Immature natural killer cell (primary cell): ENCODE measurements around the gene ZDHHC19. TPM values are rescaled to one million over a fixed set of nuclear protein-coding genes. Genes with fewer than 3 reads are reported as not detected.

ENCODE experiments used
- DNase-seq, 3 donors: peaks; one replicate each; pipeline ENCODE4 v3.0.0; 2022; ENCODE audit warnings: mixed read lengths in 1 of 3
- H3K27ac Mint-ChIP-seq, 6 donors: one replicate each; pipeline ENCODE4 v1.8.0; 2020; ENCODE audit warnings: mixed read lengths in 6 of 6, mild to moderate bottlenecking in 5 of 6, inconsistent platforms in 4 of 6, moderate library complexity in 3 of 6
- H3K27me3 Mint-ChIP-seq, 3 donors: one replicate each; pipeline ENCODE4 v1.8.0; 2020 to 2021; ENCODE audit warnings: low read depth in 3 of 3, mild to moderate bottlenecking in 3 of 3, mixed read lengths in 3 of 3, moderate library complexity in 3 of 3, inconsistent platforms in 1 of 3
- H3K36me3 Mint-ChIP-seq, 3 donors: one replicate each; pipeline ENCODE4 v1.8.0; 2020; ENCODE audit warnings: mixed read lengths in 3 of 3, inconsistent platforms in 2 of 3, mild to moderate bottlenecking in 2 of 3
- H3K4me1 Mint-ChIP-seq, 2 donors: one replicate each; pipeline ENCODE4 v1.8.0; 2020; ENCODE audit warnings: inconsistent platforms in 2 of 2, mild to moderate bottlenecking in 2 of 2, mixed read lengths in 2 of 2, moderate library complexity in 1 of 2
- H3K4me3 Mint-ChIP-seq, 5 donors: one replicate each; pipeline ENCODE4 v1.8.0; 2020; ENCODE audit warnings: mild to moderate bottlenecking in 5 of 5, mixed read lengths in 5 of 5, inconsistent platforms in 3 of 5, moderate library complexity in 3 of 5
- H3K9me3 Mint-ChIP-seq, 6 donors: one replicate each; pipeline ENCODE4 v1.8.0; 2020; ENCODE audit warnings: mild to moderate bottlenecking in 6 of 6, mixed read lengths in 6 of 6, inconsistent platforms in 4 of 6, moderate library complexity in 3 of 6
- polyA plus RNA-seq, 3 donors: library from polyadenylated mRNA; unstranded; fragments of 300-500 nt; fragmentation: Illumina TruSeq; gene quantifications; one replicate each; pipeline ENCODE4 v1.2.3, GENCODE V29; 2021

Gene ZDHHC19
- polyA plus RNA-seq, 3 donors from 2014 or later, result not detected

DNA sequence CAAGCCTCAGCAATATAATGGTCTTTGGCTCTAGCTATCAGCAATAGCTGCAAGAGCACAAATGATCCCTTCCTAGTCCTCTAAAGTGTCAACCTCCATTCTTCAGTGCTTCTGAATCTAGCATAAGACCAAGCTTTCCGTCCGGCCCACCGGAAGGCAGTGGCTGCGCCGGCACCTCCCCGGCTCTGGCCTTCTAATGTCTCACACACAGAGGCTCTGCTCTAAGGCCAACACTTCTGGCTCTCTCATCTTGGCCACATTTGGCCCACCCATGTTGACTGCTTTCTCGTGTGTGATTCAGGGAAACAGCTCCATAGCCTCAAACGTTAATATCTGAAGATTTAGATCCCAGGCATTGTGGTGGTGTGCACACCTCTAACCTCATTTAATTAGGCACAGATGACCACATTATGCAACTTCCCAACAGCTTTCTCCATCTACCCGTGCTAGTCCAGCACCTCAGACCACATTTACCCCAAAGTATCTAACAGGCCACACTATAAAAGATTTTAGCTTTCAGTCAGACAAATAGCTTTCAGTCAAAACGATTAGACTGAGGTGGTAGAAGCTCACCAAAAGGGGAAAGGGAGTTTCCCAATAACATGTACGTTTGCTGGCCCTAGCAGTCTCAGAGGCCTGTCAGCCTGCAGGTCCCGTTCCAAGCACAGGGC, 24.4 kb upstream of the ZDHHC19 start:
- H3K27ac Mint-ChIP-seq, result peak overlapping the region in 5 of 6 donors; percentile 7 to 58 (median 23)
- H3K4me3 Mint-ChIP-seq, result no peak overlapping the region
- H3K27me3 Mint-ChIP-seq, result peaks cover 0 to 5% (median 0%) of the 10 kb centered on the region in 3 donors
- peaks cover 23 to 37% of the 10 kb centered on the region in 2 donors for H3K4me1 Mint-ChIP-seq
- DNase-seq, result no peak
- H3K9me3 Mint-ChIP-seq, result no peaks in the 10 kb centered on the region
- peaks cover 5 to 36% (median 23%) of the 10 kb centered on the region in 3 donors for H3K36me3 Mint-ChIP-seq

DNA sequence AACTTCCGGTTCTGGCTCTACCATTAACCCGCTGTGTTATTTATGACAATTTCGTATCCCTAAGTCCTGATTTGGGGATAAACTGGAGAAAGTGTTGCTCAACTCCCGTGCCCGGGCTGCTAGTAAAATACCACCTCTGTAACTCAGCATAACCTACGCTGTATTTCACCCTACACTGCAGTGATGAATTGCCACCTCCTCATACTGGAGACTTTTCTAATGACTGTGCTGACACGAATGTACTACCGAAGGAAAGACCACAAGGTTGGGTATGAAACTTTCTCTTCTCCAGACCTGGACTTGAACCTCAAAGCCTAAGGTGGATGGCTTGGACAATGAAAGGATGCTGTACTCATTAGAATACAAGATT, 21.7 kb upstream of the ZDHHC19 start:
- Mint-ChIP-seq H3K27ac (peak overlapping the region in 1 of 6 donors; percentile 14), H3K4me1 (peaks cover 23 to 34% of the 10 kb centered on the region in 2 donors), H3K4me3 (no peak overlapping the region), H3K36me3 (peaks cover 0 to 12% (median 5%) of the 10 kb centered on the region in 3 donors), H3K9me3 (no peaks in the 10 kb centered on the region), H3K27me3 (peaks cover under 1 to 5% (median 2%) of the 10 kb centered on the region in 3 donors)
- no peak for DNase-seq

DNA sequence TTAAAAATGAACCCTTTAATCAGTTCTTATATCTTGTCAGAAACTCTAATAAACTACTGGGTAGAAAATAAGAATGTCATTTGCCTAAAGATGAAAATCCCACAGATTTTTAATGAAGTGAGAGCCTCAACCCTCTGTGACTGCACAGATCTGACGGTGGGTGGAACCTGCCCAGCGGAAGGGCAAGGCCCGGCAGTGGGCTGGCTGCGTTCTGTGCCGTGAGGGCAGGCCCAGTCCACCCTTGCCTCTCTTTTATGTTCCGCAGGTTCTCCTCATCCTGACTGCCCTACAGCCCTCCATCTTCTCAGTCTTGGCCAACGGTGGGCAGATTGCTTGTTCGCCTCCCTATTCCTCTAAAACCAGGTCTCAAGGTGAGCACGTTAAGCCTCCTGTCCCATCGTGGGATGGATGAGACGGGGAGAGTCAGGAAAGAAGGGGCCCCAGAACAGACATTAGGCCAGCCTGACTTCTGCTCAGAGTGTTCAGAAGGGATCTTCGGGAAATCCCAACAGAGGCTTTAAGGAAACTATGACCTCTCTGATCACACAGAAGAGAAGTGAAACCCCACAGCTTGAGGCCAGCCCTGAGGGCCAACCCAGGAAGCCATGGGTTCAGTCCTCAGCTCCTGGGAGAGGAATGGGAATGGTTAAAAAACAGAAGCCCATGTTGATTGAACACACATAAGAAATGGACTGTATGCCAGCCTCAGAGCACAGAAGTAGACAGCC, 21.1 kb upstream of the ZDHHC19 start:
- Mint-ChIP-seq H3K27me3 (peaks cover 2 to 5% (median 4%) of the 10 kb centered on the region in 3 donors), H3K27ac (no peak overlapping the region), H3K9me3 (no peaks in the 10 kb centered on the region), H3K4me1 (peaks cover 20 to 28% of the 10 kb centered on the region in 2 donors), H3K36me3 (peaks cover 0 to 11% (median 5%) of the 10 kb centered on the region in 3 donors), H3K4me3 (no peak overlapping the region)
- no peak for DNase-seq

DNA sequence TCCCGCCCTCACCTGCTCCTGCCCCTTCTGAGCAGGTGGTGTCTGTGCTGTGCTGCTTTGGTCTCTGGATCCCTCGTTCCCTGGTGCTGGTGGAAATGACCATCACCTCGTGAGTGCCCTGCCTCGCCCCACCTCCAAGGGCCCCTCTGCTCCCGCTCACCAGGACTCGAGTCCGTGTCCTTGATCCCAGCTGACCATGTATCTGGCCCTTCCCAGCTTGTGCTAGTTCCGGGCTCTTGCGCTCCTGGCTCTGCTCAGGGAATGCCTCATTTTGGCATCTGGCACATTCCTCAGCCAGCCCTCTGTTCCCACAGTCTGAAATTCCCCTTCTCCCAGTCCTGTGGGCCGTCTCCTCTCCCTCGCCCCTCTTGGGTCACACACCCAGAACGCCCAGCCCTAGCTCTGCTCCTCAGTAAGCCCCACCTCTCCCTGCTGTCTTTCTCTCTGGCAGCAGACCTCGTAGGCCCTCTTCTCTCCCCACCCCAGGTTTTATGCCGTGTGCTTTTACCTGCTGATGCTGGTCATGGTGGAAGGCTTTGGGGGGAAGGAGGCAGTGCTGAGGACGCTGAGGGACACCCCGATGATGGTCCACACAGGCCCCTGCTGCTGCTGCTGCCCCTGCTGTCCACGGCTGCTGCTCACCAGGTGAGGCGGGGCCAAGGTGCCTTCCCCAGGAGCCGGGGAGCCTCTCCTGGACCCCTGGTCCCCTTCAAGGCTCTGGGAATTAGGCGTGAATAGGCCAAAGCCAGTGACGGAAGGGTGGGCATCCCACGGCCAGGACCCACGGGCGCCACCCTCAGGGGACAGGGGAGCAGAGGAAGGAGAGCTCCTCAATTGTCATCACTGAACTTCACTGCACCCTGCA, 16.7 kb upstream of the ZDHHC19 start:
- Mint-ChIP-seq H3K4me3 (no peak overlapping the region), H3K4me1 (no peaks in the 10 kb centered on the region), H3K27ac (peak overlapping the region in 1 of 6 donors; percentile 12)

DNA sequence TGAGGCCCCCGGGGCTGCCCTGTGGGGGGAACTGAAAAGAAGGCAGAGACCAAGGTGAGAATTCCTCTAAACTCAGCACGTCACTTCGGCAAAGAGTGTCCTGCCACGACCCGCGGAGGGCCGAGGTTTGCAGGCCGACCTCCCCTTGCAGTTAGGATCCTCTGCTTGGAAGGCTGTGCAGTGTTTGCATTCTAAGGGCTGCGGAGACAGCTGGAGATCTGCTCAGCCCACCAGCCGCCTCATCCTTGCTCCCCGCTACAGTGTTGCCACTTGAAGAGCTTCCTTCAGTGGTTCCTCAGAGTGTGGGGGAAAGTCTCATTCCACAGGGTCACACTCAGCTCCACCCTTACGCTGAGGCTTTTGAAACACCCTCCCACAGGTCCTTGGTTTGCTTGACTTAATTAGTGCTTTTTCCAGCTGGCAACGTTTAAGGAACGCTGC, 15.9 kb upstream of the ZDHHC19 start:
- no peak for DNase-seq
- H3K27me3 Mint-ChIP-seq, result peaks cover 2 to 6% (median 2%) of the 10 kb centered on the region in 3 donors
- H3K4me1 Mint-ChIP-seq, result no peaks in the 10 kb centered on the region
- no peaks in the 10 kb centered on the region for H3K36me3 Mint-ChIP-seq
- H3K27ac Mint-ChIP-seq, result no peak overlapping the region
- H3K4me3 Mint-ChIP-seq, result no peak overlapping the region
- no peaks in the 10 kb centered on the region for H3K9me3 Mint-ChIP-seq

More for the DNA sequence above, 16.7 kb upstream of the ZDHHC19 start:
- H3K27me3 Mint-ChIP-seq, result peaks cover 2 to 6% (median 2%) of the 10 kb centered on the region in 3 donors
- no peaks in the 10 kb centered on the region for H3K9me3 Mint-ChIP-seq
- DNase-seq, result no peak
- H3K36me3 Mint-ChIP-seq, result no peaks in the 10 kb centered on the region

DNA sequence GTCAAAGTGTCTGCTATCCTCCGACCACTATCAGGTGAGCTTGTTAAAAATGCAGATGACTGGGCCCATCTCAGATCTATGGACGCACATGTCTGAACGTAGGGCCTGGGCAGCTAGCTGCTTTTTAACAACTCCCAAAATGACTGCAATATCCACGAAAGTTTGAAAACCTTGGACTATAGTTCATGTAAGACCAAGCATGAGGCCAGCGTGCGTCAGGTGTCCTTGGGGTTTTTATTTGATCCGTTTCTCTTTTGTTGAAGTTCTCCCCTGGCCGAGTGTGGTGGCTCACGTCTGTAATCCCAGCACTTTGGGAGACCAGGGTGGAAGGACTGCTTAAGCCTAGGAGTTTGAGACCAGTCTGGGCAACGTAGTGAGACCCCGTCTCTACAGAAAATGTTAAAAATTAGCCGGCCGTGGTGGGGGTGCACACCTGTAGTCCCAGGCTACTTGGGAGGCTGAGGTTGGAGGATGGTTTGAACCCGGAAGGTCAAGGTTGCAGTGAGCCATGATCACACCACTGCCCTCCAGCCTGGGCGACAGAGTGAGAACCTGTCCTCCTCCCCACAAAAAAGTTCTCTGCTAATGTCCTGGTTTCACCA, 14.7 kb upstream of the ZDHHC19 start:
- H3K4me1 Mint-ChIP-seq, result no peaks in the 10 kb centered on the region
- H3K4me3 Mint-ChIP-seq, result no peak overlapping the region
- H3K9me3 Mint-ChIP-seq, result no peaks in the 10 kb centered on the region
- H3K27ac Mint-ChIP-seq, result no peak overlapping the region
- H3K27me3 Mint-ChIP-seq, result peaks cover 2 to 6% (median 2%) of the 10 kb centered on the region in 3 donors
- H3K36me3 Mint-ChIP-seq, result no peaks in the 10 kb centered on the region
- no peak for DNase-seq

DNA sequence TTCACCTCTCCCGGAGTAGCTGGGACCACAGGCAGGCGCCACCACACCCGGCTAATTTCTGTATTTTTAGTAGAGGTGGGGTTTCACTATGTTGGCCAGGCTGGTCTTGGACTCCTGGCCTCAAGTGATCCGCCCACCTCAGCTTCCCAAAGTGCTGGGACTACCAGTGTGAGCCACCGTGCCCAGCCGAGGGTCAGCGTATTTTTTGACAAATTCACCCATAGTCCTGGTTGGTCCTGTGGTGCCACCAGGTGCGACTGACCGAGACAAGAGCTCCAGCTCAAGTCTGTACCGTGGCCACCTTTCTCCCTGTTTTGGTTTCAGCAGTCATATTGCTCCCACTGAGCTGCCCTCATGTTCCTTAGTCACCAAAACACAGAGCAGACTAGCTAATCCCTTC, 13.9 kb upstream of the ZDHHC19 start:
- Mint-ChIP-seq H3K27ac (no peak overlapping the region), H3K27me3 (peaks cover 2 to 6% (median 2%) of the 10 kb centered on the region in 3 donors), H3K4me3 (no peak overlapping the region), H3K4me1 (peaks cover 0 to 3% of the 10 kb centered on the region in 2 donors), H3K9me3 (no peaks in the 10 kb centered on the region), H3K36me3 (no peaks in the 10 kb centered on the region)
- DNase-seq, result no peak

DNA sequence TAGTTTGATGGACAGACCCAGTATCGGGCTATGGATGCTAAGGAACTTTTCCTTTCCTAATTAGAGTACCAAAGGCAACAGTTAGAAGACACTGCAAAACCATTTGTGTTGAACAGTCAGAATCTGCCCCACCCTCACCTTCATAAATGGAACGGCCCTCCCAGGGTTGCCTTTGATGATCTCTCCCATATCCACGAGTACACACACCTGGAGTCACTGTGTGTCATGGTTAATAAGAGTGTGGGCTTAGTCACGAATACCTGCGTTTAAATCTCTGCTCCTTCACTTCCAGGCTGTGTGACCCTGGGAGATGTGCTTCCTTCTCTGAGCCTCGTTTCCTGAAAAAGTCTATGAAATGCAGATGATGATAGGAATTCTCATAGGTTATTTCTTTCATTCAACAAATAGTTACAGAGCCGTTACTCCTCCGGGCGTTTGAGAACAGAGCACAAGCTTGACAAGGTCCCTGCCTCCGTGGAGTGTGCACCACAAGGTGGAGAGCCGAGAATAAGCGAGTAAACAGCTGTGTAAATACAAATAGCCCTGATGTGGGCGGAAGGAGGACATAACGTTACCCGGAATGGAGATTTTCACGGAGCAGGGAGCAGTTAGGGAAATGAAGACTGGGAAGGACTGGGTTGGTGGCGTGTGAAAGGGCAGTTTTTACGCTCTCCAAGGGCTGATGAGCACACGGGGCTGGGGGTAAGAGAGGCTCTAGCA, 11.8 kb upstream of the ZDHHC19 start:
- no peaks in the 10 kb centered on the region for H3K36me3 Mint-ChIP-seq
- H3K27me3 Mint-ChIP-seq, result peaks cover 0 to 8% (median 8%) of the 10 kb centered on the region in 3 donors
- peaks cover 12 to 16% of the 10 kb centered on the region in 2 donors for H3K4me1 Mint-ChIP-seq
- H3K4me3 Mint-ChIP-seq, result no peak overlapping the region
- no peak for DNase-seq
- no peak overlapping the region for H3K27ac Mint-ChIP-seq
- H3K9me3 Mint-ChIP-seq, result no peaks in the 10 kb centered on the region

DNA sequence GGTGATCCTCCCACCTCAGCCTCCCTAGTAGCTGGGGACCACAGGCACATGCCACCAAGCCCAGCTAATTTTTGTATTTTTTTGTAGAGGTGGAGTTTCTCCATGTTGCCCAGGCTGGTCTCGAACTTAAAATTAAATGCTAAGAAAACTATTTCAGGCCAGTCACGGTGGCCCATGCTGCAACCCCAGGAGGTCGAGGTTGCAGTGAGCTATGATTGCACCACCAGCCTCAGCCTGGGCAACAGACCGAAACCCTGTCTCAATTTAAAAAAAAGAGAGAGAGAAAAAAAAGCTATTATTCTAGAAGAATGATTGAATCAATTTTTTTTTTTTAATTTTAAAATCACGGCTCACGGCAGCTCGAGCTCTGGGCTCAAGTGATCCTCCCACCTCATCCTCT, 9.8 kb upstream of the ZDHHC19 start:
- H3K4me1 Mint-ChIP-seq, result peaks cover 12 to 16% of the 10 kb centered on the region in 2 donors
- no peaks in the 10 kb centered on the region for H3K36me3 Mint-ChIP-seq
- H3K27me3 Mint-ChIP-seq, result peaks cover 0 to 8% (median 6%) of the 10 kb centered on the region in 3 donors
- H3K27ac Mint-ChIP-seq, result no peak overlapping the region
- no peak for DNase-seq
- H3K9me3 Mint-ChIP-seq, result no peaks in the 10 kb centered on the region
- no peak overlapping the region for H3K4me3 Mint-ChIP-seq

DNA sequence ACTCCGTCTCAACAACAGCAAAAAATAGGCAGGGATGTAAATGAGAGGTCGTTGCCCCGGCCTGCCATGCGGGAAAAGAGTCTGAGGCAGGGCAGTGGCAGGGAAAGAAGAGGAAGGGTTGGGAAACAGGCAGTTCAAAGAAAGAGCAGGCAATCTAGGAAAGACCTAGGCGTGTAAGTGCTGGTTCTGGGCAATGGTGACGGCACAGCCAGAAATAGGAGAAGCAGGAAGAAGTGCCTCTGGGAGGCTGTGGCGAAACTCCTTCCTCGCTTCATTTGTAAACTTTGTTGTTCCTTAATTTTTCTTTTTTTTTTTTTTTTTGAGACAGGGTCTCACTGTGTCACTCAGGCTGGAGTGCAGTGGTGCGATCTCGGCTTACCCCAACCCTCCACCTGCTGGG, 9.4 kb upstream of the ZDHHC19 start:
- no peak overlapping the region for H3K4me3 Mint-ChIP-seq

DNA sequence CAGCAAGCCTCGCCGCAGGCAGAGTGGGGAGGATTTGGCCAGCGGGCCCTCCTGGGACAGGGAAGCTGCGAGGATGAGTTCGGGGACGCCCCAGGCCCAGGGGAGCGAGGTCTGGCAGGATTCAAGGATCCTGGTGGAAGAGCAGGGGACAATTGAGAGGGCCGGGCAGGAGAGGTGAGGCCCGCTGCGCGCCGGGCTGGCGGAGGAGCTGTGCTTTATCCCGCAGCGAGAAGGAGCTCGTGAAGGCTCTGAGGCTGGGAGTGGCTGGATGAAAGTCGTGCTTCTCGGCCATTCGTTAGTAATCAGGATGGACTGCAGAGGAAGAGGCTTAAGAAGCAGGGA, 8.7 kb upstream of the ZDHHC19 start:
- H3K4me3 Mint-ChIP-seq, result peak overlapping the region; percentile 54 to 88 (median 84)
- H3K36me3 Mint-ChIP-seq, result no peaks in the 10 kb centered on the region
- DNase-seq, result no peak
- peaks cover 12 to 16% of the 10 kb centered on the region in 2 donors for H3K4me1 Mint-ChIP-seq
- peaks cover 0 to 8% (median 4%) of the 10 kb centered on the region in 3 donors for H3K27me3 Mint-ChIP-seq
- peak overlapping the region in 5 of 6 donors; percentile 61 to 82 (median 77) for H3K27ac Mint-ChIP-seq
- no peaks in the 10 kb centered on the region for H3K9me3 Mint-ChIP-seq

More for the DNA sequence above, 9.4 kb upstream of the ZDHHC19 start:
- Mint-ChIP-seq H3K9me3 (no peaks in the 10 kb centered on the region), H3K27ac (peak overlapping the region in 1 of 6 donors; percentile 61), H3K36me3 (no peaks in the 10 kb centered on the region), H3K27me3 (peaks cover 0 to 8% (median 6%) of the 10 kb centered on the region in 3 donors), H3K4me1 (peaks cover 12 to 16% of the 10 kb centered on the region in 2 donors)
- DNase-seq, result no peak

DNA sequence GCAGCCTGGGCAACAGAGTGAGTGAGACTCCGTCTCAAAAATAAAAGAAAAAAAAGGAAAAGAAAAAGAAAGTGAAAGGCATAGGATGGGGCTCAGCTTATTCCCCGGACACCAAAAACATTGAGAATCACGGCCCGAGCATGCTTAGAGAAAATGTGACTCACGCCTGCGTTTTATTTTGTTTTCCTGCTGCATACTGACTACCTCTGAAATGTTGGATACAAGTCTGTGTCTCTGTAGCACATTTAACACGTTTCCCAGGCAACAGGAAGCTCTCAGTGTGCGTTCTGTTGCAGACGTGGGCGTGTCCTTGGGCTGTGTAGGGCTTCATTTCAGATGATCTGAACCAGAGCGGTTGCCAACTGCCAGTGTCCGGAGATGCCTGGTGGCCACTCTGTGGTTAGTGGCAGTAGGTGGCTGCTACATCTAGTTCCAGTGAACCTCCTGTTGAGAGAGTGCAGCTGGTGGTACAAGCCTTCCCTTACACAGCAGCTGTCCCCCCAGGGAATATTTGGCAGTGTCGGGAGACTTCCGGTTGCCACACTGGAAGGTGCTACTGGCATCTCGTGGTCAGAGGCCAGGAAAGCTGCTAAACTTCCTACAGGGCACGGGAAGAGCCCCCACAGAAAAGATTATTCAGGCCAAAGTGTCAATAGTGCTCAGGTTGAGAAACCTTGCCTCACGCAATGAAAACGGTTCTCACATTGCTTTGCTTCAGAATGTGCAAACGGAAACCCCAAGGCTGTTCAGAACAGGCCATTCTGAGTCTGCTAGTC, 8.2 kb upstream of the ZDHHC19 start:
- peaks cover 0 to 8% (median 4%) of the 10 kb centered on the region in 3 donors for H3K27me3 Mint-ChIP-seq
- no peaks in the 10 kb centered on the region for H3K36me3 Mint-ChIP-seq
- no peaks in the 10 kb centered on the region for H3K9me3 Mint-ChIP-seq
- H3K4me3 Mint-ChIP-seq, result peak overlapping the region; percentile 81 to 88 (median 84)
- peak; percentile 48 to 65 (median 53) for DNase-seq
- H3K27ac Mint-ChIP-seq, result peak overlapping the region; percentile 57 to 82 (median 75)
- peaks cover 12 to 16% of the 10 kb centered on the region in 2 donors for H3K4me1 Mint-ChIP-seq
